GM21717 (cell line): Measurements from ENCODE around the gene AK9.

Experiments
- ATAC-seq: cut with Tn5 transposase; IDR thresholded peaks from one replicate; pipeline ENCODE4 v1.9.1; 2021; ENCODE audit warnings: mild to moderate bottlenecking, moderate library complexity; ENCODE audit not compliant: unreplicated experiment

The AK9 gene

DNA sequence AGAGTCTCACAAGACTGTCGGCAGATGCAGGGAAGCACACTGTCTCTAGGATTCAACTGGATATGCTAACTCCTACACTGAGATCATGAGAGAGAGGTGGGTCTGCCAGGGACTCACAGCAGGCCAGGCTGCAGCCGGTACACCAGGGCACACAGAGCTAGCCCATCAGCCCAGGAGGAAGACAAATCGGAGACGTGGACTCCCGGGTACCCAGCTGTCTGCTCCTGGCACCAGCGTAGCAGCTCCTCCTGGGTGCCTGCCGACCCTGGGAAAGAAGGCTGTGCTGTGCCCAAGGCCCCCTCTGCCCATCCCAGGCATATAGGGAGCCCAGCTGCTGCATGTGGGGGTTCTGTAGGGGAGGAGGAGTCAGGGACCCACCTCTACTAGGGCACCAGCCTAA, 242.4 kb downstream of the AK9 start:
- ATAC-seq = no peak

DNA sequence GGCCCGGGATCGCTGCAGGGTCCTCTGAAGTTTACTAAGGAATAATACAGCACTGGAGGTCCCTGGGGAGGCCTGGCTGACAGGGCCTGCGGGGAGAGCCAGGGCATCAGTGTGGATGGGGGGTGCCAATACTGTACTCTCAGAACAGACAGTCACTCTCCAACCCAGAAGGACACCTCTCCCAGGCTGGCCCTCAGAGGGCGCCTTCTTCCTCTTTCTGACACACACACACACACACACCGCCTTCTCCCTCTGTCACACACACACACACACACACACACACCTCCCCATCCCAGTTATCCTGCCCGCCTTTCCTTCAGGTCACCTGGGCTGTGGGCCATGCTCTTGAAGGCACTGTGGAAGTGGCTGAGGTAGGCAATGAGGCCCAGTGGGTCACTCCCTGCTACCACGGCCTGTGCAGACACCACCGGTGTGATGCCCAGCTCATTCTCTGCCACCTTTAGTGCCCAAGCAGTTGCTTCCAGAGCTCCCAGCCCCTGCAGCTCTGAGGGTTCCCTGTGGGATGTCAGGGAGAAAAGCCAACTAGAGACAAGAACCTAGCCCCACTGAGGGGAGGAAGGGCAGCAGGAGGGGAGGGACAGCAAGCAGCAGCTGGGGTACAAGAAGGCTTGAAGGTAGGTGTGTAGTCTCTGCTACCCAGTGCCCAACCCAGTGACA, 243.0 kb downstream of the AK9 start:
- ATAC-seq = no peak

- no peak for ATAC-seq
These were observed 243.9 kb downstream of the AK9 start for GRCh38 chr6:109447087-109447486.

GRCh38 chr6:109446541-109446940, 244.5 kb downstream of the AK9 start:
- ATAC-seq = no peak

- ATAC-seq = no peak
These were observed 244.9 kb downstream of the AK9 start for GRCh38 chr6:109446072-109446471.

GRCh38 chr6:109445382-109445781, 245.6 kb downstream of the AK9 start:
- no peak for ATAC-seq

- no peak for ATAC-seq
These were observed 247.5 kb downstream of the AK9 start for GRCh38 chr6:109443425-109443950.
